Muscle layer of colon (tissue), 2 donors: ENCODE results near the gene IZUMO2.
A peak's percentile ranks its signal among the peaks of the same experiment; 100 is the strongest.

ENCODE experiments used
- H3K27ac ChIP-seq: one replicate; pipeline ENCODE4 v1.7.0; 2013; ENCODE audit warnings: low read depth, mild to moderate bottlenecking, low read length, moderate library complexity
- H3K27me3 ChIP-seq, 2 donors: one replicate each; pipeline ENCODE4 v1.7.0; 2013; ENCODE audit warnings: low read length in 2 of 2, mild to moderate bottlenecking in 2 of 2; ENCODE audit not compliant: insufficient read depth in 2 of 2, control insufficient read depth in 1 of 2
- H3K36me3 ChIP-seq: one replicate; pipeline ENCODE4 v1.7.0; 2013; ENCODE audit warnings: mild to moderate bottlenecking, low read length; ENCODE audit not compliant: insufficient read depth
- H3K4me1 ChIP-seq: one replicate; pipeline ENCODE4 v1.7.0; 2013; ENCODE audit warnings: mild to moderate bottlenecking, low read length; ENCODE audit not compliant: insufficient read depth
- H3K4me3 ChIP-seq, 2 donors: one replicate each; pipeline ENCODE4 v1.7.0; 2013; ENCODE audit warnings: low read length in 2 of 2, low read depth in 1 of 2, mild to moderate bottlenecking in 1 of 2, moderate library complexity in 1 of 2
- H3K9ac ChIP-seq: one replicate; pipeline ENCODE4 v1.7.0; 2013; ENCODE audit warnings: low read length
- H3K9me3 ChIP-seq: one replicate; pipeline ENCODE4 v1.7.0; 2013; ENCODE audit warnings: mild to moderate bottlenecking, low read length
- donor health status: abdominal sarcoma.
- donor health status: Adenocarcinoma of cecum.

The IZUMO2 gene

DNA sequence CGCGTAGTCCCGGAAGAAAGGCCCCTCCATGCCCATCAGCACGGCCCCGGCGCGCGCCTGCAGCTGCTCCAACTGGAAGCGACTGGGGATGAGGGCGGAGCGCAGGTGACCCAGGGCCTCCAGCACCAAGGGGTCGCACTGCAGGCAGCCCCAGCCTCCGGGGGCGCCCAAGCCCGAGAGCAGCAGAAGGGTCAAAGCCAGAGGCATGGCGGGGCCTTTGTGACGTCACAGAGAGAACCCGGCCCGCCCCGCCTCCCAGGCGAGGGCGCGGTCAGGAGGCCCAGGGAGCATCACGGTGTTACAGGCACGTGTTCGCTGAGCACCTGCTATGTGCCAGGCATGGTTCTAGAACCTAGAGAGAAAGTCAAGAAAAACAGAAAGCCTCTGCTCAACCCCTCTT is at the start of gene IZUMO2:
TSS of gene IZUMO2 (minus strand) at position 294 of the 400 bp plus-strand sequence. CDS start at position 207, 87 bp downstream.
- no peaks in the 10 kb centered on the region for H3K4me1 ChIP-seq
- no peak within 1 kb of the TSS for H3K27ac ChIP-seq
- H3K9me3 ChIP-seq, result peaks cover 8% of the 10 kb centered on the region
- H3K27me3 ChIP-seq, result peaks cover 0 to 13% of the 10 kb centered on the region in 2 donors
- H3K36me3 ChIP-seq, result no peaks in the 10 kb centered on the region
- no peak within 1 kb of the TSS for H3K4me3 ChIP-seq
- H3K9ac ChIP-seq, result no peak within 1 kb of the TSS

- Histone ChIP-seq H3K4me1 (no peaks in the 10 kb centered on the region), H3K9ac (no peak overlapping the region), H3K4me3 (no peak overlapping the region), H3K36me3 (no peaks in the 10 kb centered on the region), H3K27me3 (peaks cover 5 to 7% of the 10 kb centered on the region in 2 donors), H3K9me3 (no peaks in the 10 kb centered on the region), H3K27ac (no peak overlapping the region)
Observed at GRCh38 chr19:50210425-50210824, 47.3 kb upstream of the IZUMO2 start.

- H3K27ac ChIP-seq, result no peak overlapping the region
- no peak overlapping the region for H3K4me3 ChIP-seq
- peaks cover 14 to 20% of the 10 kb centered on the region in 2 donors for H3K27me3 ChIP-seq
- no peaks in the 10 kb centered on the region for H3K36me3 ChIP-seq
- H3K9me3 ChIP-seq, result no peaks in the 10 kb centered on the region
- H3K9ac ChIP-seq, result no peak overlapping the region
- H3K4me1 ChIP-seq, result no peaks in the 10 kb centered on the region
Observed at GRCh38 chr19:50209131-50209530, 46.0 kb upstream of the IZUMO2 start.

- no peaks in the 10 kb centered on the region for H3K4me1 ChIP-seq
- no peaks in the 10 kb centered on the region for H3K9me3 ChIP-seq
- H3K27me3 ChIP-seq, result peaks cover 20 to 34% of the 10 kb centered on the region in 2 donors
- H3K4me3 ChIP-seq, result no peak overlapping the region
- no peak overlapping the region for H3K9ac ChIP-seq
- no peak overlapping the region for H3K27ac ChIP-seq
- H3K36me3 ChIP-seq, result no peaks in the 10 kb centered on the region
Observed at GRCh38 chr19:50207730-50208129, 44.6 kb upstream of the IZUMO2 start.

DNA sequence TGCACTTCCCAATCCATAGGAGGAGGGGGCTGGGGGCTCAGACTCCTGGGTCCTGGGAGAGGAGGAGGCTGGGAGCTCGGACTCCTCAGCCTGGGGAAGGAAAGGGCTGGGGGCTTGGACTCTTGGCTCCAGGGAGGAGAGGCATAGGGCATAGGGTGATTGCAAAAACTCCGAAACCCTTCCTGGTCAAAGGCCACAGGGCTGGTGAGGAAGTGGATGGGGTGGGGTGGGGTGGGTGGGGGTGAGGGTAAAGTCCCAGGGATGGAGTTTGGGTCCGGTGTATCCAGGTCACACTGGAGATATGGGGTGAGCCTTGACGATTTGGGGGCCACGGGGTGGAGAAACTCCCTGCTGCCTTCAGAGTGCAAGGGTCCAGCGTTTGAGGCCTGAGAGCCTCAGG is 43.1 kb upstream of the IZUMO2 start:
- H3K9me3 ChIP-seq, result no peaks in the 10 kb centered on the region
- H3K27ac ChIP-seq, result no peak overlapping the region
- H3K27me3 ChIP-seq, result peaks cover 31 to 41% of the 10 kb centered on the region in 2 donors
- H3K36me3 ChIP-seq, result no peaks in the 10 kb centered on the region
- H3K9ac ChIP-seq, result no peak overlapping the region
- no peak overlapping the region for H3K4me3 ChIP-seq
- no peaks in the 10 kb centered on the region for H3K4me1 ChIP-seq

GRCh38 chr19:50205681-50206138 is 42.6 kb upstream of the IZUMO2 start:
- Histone ChIP-seq H3K27me3 (peaks cover 31 to 45% of the 10 kb centered on the region in 2 donors), H3K9me3 (no peaks in the 10 kb centered on the region), H3K27ac (no peak overlapping the region), H3K4me1 (no peaks in the 10 kb centered on the region), H3K36me3 (no peaks in the 10 kb centered on the region), H3K9ac (no peak overlapping the region), H3K4me3 (no peak overlapping the region)

DNA sequence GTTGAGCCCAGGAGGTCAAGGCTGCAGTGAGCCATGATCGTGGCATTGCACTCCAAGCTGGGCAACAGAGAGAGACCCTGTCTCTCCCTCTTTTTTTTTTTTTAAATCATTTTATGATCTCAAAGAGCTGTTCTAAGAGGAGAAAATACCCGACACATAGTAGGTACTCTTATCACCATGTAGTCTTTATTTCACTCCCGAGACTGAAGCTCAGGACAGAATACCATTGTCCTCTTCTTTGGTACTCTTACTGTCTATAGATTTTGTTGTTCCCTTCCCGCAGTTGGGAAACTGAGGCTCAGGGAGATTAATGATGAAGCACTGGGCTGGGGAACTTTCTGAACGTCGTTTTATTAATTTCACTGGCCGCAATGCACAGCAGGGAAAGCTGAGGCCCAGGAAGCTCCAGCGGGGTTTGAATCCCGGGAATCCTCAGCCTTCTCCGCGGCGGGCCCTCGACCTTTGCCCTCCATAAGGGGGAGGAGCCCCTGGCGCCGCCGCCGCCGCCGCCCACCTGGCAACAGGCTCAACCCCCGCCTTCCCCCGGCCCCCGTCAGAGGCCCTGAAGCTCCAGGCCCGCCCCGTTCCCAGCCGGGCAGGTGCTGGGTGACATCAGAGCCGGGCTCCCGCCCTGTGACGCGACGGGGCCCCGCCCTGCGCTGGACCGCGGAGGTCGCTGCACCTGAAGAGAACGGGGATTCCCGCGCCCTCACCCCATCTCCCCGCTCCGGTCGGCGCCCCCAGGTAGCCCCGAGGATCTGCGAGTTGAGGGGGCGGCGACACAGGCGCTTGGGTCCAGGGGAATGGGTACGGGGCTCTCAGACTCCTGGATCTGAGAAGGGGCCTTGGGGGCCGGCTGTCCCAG is 42.0 kb upstream of the IZUMO2 start:
- no peak overlapping the region for H3K4me3 ChIP-seq
- H3K27ac ChIP-seq, result no peak overlapping the region
- no peak overlapping the region for H3K9ac ChIP-seq
- H3K36me3 ChIP-seq, result no peaks in the 10 kb centered on the region
- no peaks in the 10 kb centered on the region for H3K9me3 ChIP-seq
- H3K4me1 ChIP-seq, result no peaks in the 10 kb centered on the region
- peaks cover 31 to 47% of the 10 kb centered on the region in 2 donors for H3K27me3 ChIP-seq

DNA sequence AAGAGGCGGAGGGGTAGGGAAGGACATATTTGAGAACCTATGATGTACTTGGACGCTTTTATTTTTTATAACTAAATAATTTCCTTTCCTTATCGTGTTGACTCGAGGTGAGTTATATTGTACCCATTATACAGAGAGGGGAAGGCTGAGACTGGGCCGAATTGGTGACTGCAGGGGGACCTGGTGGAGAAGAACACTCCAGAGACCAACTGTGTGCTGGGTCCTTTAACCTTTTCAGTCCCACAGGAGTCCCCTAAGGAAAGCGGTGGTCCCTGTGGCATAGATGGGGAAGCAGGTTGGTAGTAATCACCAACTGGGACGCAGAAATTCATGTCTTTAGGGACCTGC is 41.0 kb upstream of the IZUMO2 start:
- Histone ChIP-seq H3K4me1 (no peaks in the 10 kb centered on the region), H3K4me3 (no peak overlapping the region), H3K36me3 (no peaks in the 10 kb centered on the region), H3K9me3 (no peaks in the 10 kb centered on the region), H3K9ac (no peak overlapping the region), H3K27ac (no peak overlapping the region), H3K27me3 (peaks cover 31 to 47% of the 10 kb centered on the region in 2 donors)

- Histone ChIP-seq H3K4me3 (peak within 1 kb of the TSS in 1 of 2 donors; percentile 32), H3K27me3 (peaks cover 31 to 47% of the 10 kb centered on the region in 2 donors), H3K9ac (no peak within 1 kb of the TSS), H3K27ac (no peak within 1 kb of the TSS), H3K36me3 (no peaks in the 10 kb centered on the region), H3K4me1 (no peaks in the 10 kb centered on the region), H3K9me3 (no peaks in the 10 kb centered on the region)
Observed at GRCh38 chr19:50203281-50204080, 40.4 kb upstream of the IZUMO2 start, which contains the start of gene MYH14. Gene MYH14 (plus strand): TSS chr19:50203622. CDS start chr19:50210366, 6,744 bp downstream.

GRCh38 chr19:50202962-50203280 is 39.8 kb upstream of the IZUMO2 start:
- H3K4me1 ChIP-seq, result no peaks in the 10 kb centered on the region
- H3K9me3 ChIP-seq, result no peaks in the 10 kb centered on the region
- no peak overlapping the region for H3K9ac ChIP-seq
- peaks cover 31 to 47% of the 10 kb centered on the region in 2 donors for H3K27me3 ChIP-seq
- peak overlapping the region in 1 of 2 donors; percentile 32 for H3K4me3 ChIP-seq
- no peaks in the 10 kb centered on the region for H3K36me3 ChIP-seq
- no peak overlapping the region for H3K27ac ChIP-seq

- H3K27me3 ChIP-seq, result peaks cover 31 to 50% of the 10 kb centered on the region in 2 donors
- no peaks in the 10 kb centered on the region for H3K9me3 ChIP-seq
- H3K9ac ChIP-seq, result no peak overlapping the region
- no peaks in the 10 kb centered on the region for H3K36me3 ChIP-seq
- H3K4me3 ChIP-seq, result no peak overlapping the region
- no peak overlapping the region for H3K27ac ChIP-seq
- H3K4me1 ChIP-seq, result no peaks in the 10 kb centered on the region
Observed at GRCh38 chr19:50202386-50202785, 39.3 kb upstream of the IZUMO2 start.
